ENCODE data around the gene DYNC1LI1. TPM values are rescaled to one million over a fixed set of nuclear protein-coding genes. Genes with fewer than 3 reads are reported as not detected.

Gene DYNC1LI1
- total and polyA plus RNA-seq, 9 of the 15 experiments (the other 6 are each of a cell fraction or from before 2014, with no cell fraction given), result 21.0 to 85.4 (median 61.3) TPM

GRCh38 chr3:32501783-32502117, 68.9 kb downstream of the DYNC1LI1 start:
- Histone ChIP-seq H3K27me3 (ENCODE audit: control insufficient read depth in 2 of 2, insufficient read depth in 2 of 2, low read length in 2 of 2) (no peaks in the 10 kb centered on the region), H3K36me3 (ENCODE audit: control insufficient read depth, insufficient read depth, low read length) (no peaks in the 10 kb centered on the region; the same call in 1 of the 3 replicates), H3K9ac (ENCODE audit: insufficient read depth in 1 of 2, low read depth in 2 of 2, low read length in 2 of 2) (peak overlapping the region; percentile 83 to 93; a peak in 3 of 4 replicates), H3K4me3 (peak overlapping the region; percentile 94), H4K20me1 (replicated peaks; ENCODE audit: control insufficient read depth, insufficient read depth, low read length) (peaks cover 6% of the 10 kb centered on the region), H3K79me2 (ENCODE audit: control insufficient read depth, insufficient read depth, low read length) (peaks cover 44% of the 10 kb centered on the region), H3K27ac (ENCODE audit: extremely low read depth, low read depth, low read length) (peak overlapping the region; percentile 86), H3K9me1 (ENCODE audit: control insufficient read depth, insufficient read depth, low read length) (no peaks in the 10 kb centered on the region), H2AFZ (ENCODE audit: low read depth, low read length) (peak overlapping the region; percentile 99), H3K9me3 (replicated peaks; ENCODE audit: control insufficient read depth, insufficient read depth, low read depth, low read length) (no peaks in the 10 kb centered on the region), H3K4me1 (replicated peaks in 1 of 2; ENCODE audit: control insufficient read depth in 2 of 2, insufficient read depth in 2 of 2, low read length in 2 of 2) (peaks cover 13 to 23% of the 10 kb centered on the region in 2 experiments; a peak in 4 of 5 replicates), H3K4me2 (ENCODE audit: insufficient read depth, low read length) (peak overlapping the region; percentile 93)
- POLR2A ChIA-PET, result interaction anchor here (0.6 to 1.1 kb wide), 3 partner anchors 8 to 34 kb away, joined by 3 to 5 read pairs (median 4); no protein-coding TSS in a partner anchor
- peak; percentile 4 for ATAC-seq
- BruUV-seq (replicated peaks), result no TSS peak
- CTCF ChIA-PET (ENCODE audit: low intra/inter-chr PET ratio), result no interaction called here
- FAIRE-seq, result no peak
- intact Hi-C loops (cut with micrococcal nuclease), result loop anchor here (1.0 kb wide), 1 partner anchor 69 kb away; the partner anchor contains the start of gene DYNC1LI1
- in situ Hi-C loops (cut with MboI), result no loop called here
- 1% methylated on average over 4 of the region's 4 CpGs for WGBS (ENCODE audit: insufficient coverage, low coverage, missing lambda C conversion rate)
- DNase-seq (ENCODE audit: extremely low read depth in 1 of 4, low spot score in 3 of 4), result peak in 1 of 4 experiments; percentile 24
- no peak for TF ChIP-seq ZNF184 (CRISPR knock-in tag; IDR thresholded peaks at IDR 0.05)
- no peak for TF ChIP-seq TEAD1 (CRISPR knock-in tag; IDR thresholded peaks at IDR 0.05)
- TF ChIP-seq ZNF143 (CRISPR knock-in tag; IDR thresholded peaks at IDR 0.05), result no peak
- no peak for TF ChIP-seq CEBPG (CRISPR knock-in tag; IDR thresholded peaks at IDR 0.05)
- TF ChIP-seq CEBPG (tag; conservative IDR thresholded peaks at IDR 0.05 in 1 of 2, IDR thresholded peaks at IDR 0.05 in 1 of 2), result peak in 1 of 2 experiments; percentile 30; a peak in 2 of 4 replicates
- TF ChIP-seq LEF1 (IDR thresholded peaks at IDR 0.05), result peak; percentile 68
- no peak for TF ChIP-seq ZNF75A (CRISPR knock-in tag; IDR thresholded peaks at IDR 0.05)
- no peak for TF ChIP-seq ZNF217 (CRISPR knock-in tag; IDR thresholded peaks at IDR 0.05)
- TF ChIP-seq HCFC1 (IDR thresholded peaks at IDR 0.05; ENCODE audit: low read depth, low read length), result no peak
- peak; percentile 1 for TF ChIP-seq RBM25 (IDR thresholded peaks at IDR 0.05; ENCODE audit: low read depth, low read length, severe bottlenecking)
- TF ChIP-seq ZNF830 (CRISPR knock-in tag; IDR thresholded peaks at IDR 0.05), result no peak
- peak; percentile 32 for TF ChIP-seq KDM5B (IDR thresholded peaks at IDR 0.05; ENCODE audit: insufficient replicate concordance, low read depth, low read length)
- TF ChIP-seq NONO (IDR thresholded peaks at IDR 0.05; ENCODE audit: low read depth in 2 of 2, low read length in 1 of 2), result no peak
- TF ChIP-seq PURB (CRISPR knock-in tag; IDR thresholded peaks at IDR 0.05; ENCODE audit: low read depth), result no peak
- TF ChIP-seq CBX2 (IDR thresholded peaks at IDR 0.05; ENCODE audit: insufficient read depth, low read length, poor library complexity, severe bottlenecking), result no peak
- no peak for TF ChIP-seq ATF4 (CRISPR knock-in tag; IDR thresholded peaks at IDR 0.05)
- TF ChIP-seq RBM17 (IDR thresholded peaks at IDR 0.05; ENCODE audit: borderline replicate concordance, low read depth, low read length), result no peak
- no peak for TF ChIP-seq ZBTB49 (CRISPR knock-in tag; IDR thresholded peaks at IDR 0.05; ENCODE audit: borderline replicate concordance)
- no peak for TF ChIP-seq YY1 (IDR thresholded peaks at IDR 0.05; ENCODE audit: borderline replicate concordance in 1 of 3, control insufficient read depth in 1 of 3, extremely low read depth in 1 of 3, insufficient read depth in 3 of 3, insufficient read length in 1 of 3, insufficient replicate concordance in 2 of 3, low read depth in 1 of 3, low read length in 2 of 3)
- no peak for TF ChIP-seq BRF1 (IDR thresholded peaks at IDR 0.05; ENCODE audit: borderline replicate concordance, extremely low read depth, insufficient read length)

Data from K562 (cell line).